H9 (cell line): ENCODE results near the gene EPHA8. TPM values are rescaled to one million over a fixed set of nuclear protein-coding genes. Genes with fewer than 3 reads are reported as not detected.
A peak's percentile ranks its signal among the peaks of the same experiment; 100 is the strongest.

Experiments
- DNase-seq: peaks from one replicate; pipeline ENCODE4 v3.0.0-alpha.2; 2017
- H2AFZ ChIP-seq: one replicate; pipeline ENCODE4 v1.6.1; 2013; ENCODE audit warnings: mild to moderate bottlenecking, low read length, control low read depth, moderate library complexity
- H2AK5ac ChIP-seq: 2 replicates; pipeline ENCODE4 v1.6.1; 2013; ENCODE audit warnings: low read length, control low read depth, mixed read lengths; ENCODE audit not compliant: insufficient read length
- H2BK120ac ChIP-seq: one replicate; pipeline ENCODE4 v1.6.1; 2013; ENCODE audit warnings: low read depth, mild to moderate bottlenecking, low read length, control low read depth, inconsistent platforms; ENCODE audit not compliant: poor library complexity, severe bottlenecking
- H2BK12ac ChIP-seq: 2 replicates; pipeline ENCODE4 v1.6.1; 2013; ENCODE audit warnings: low read length, control low read depth, mixed read lengths, low read depth; ENCODE audit not compliant: insufficient read length
- H2BK15ac ChIP-seq: 2 replicates; pipeline ENCODE4 v1.6.1; 2013; ENCODE audit warnings: low read depth, low read length, control low read depth
- H2BK20ac ChIP-seq: one replicate; pipeline ENCODE4 v1.6.1; 2013; ENCODE audit warnings: low read depth, mild to moderate bottlenecking, low read length, control low read depth, inconsistent platforms; ENCODE audit not compliant: poor library complexity, severe bottlenecking
- H2BK5ac ChIP-seq: 2 replicates; pipeline ENCODE4 v1.6.1; 2013; ENCODE audit warnings: low read length, control low read depth, mixed read lengths; ENCODE audit not compliant: insufficient read length
- H3K14ac ChIP-seq: 2 replicates; pipeline ENCODE4 v1.6.1; 2013; ENCODE audit warnings: low read length, control low read depth; ENCODE audit not compliant: insufficient read depth
- H3K18ac ChIP-seq: 2 replicates; pipeline ENCODE4 v1.6.1; 2013; ENCODE audit warnings: low read depth, mild to moderate bottlenecking, mixed read lengths, low read length, control low read depth; ENCODE audit not compliant: insufficient read length
- H3K23ac ChIP-seq: 2 replicates; pipeline ENCODE4 v1.6.1; 2013; ENCODE audit warnings: low read length, control low read depth, mixed read lengths, low read depth; ENCODE audit not compliant: insufficient read length
- H3K23me2 ChIP-seq: 2 replicates; pipeline ENCODE4 v1.6.1; 2013; ENCODE audit warnings: low read depth, mild to moderate bottlenecking, mixed read lengths, low read length, control low read depth; ENCODE audit not compliant: insufficient read length, poor library complexity, severe bottlenecking
- H3K27ac ChIP-seq: 2 replicates; pipeline ENCODE4 v1.5.1; 2013; ENCODE audit warnings: low read length, control low read depth, mixed read lengths, low read depth; ENCODE audit not compliant: insufficient read length
- H3K27me3 ChIP-seq: 2 replicates; pipeline ENCODE4 v1.6.1; 2013; ENCODE audit warnings: low read length, control low read depth, inconsistent platforms; ENCODE audit not compliant: insufficient read depth
- H3K4ac ChIP-seq: 2 replicates; pipeline ENCODE4 v1.6.1; 2013; ENCODE audit warnings: low read depth, mild to moderate bottlenecking, control low read depth, inconsistent platforms, low read length, moderate library complexity
- H3K4me1 ChIP-seq: 2 replicates; pipeline ENCODE4 v1.6.1; 2013; ENCODE audit warnings: low read length, control low read depth, inconsistent platforms; ENCODE audit not compliant: insufficient read depth
- H3K4me2 ChIP-seq: 2 replicates; pipeline ENCODE4 v1.6.1; 2013; ENCODE audit warnings: low read length, control low read depth, mixed read lengths; ENCODE audit not compliant: insufficient read length, insufficient read depth
- H3K56ac ChIP-seq: 2 replicates; pipeline ENCODE4 v1.6.1; 2013; ENCODE audit warnings: low read depth, mild to moderate bottlenecking, mixed read lengths, low read length, control low read depth; ENCODE audit not compliant: insufficient read length
- H3K79me1 ChIP-seq: 2 replicates; pipeline ENCODE4 v1.6.1; 2013; ENCODE audit warnings: low read depth, mild to moderate bottlenecking, moderate library complexity, low read length, control low read depth, inconsistent platforms; ENCODE audit not compliant: insufficient read depth, poor library complexity, severe bottlenecking
- H3K79me2 ChIP-seq: 2 replicates; pipeline ENCODE4 v1.6.1; 2013; ENCODE audit warnings: low read length, control low read depth, inconsistent platforms; ENCODE audit not compliant: insufficient read depth
- H3K9ac ChIP-seq: 2 replicates; pipeline ENCODE4 v1.6.1; 2013; ENCODE audit warnings: low read length, control low read depth, mixed read lengths; ENCODE audit not compliant: insufficient read length; ENCODE audit errors: extremely low read depth
- H3K9me3 ChIP-seq: one replicate; pipeline ENCODE4 v1.6.1; 2013; ENCODE audit warnings: low read depth, low read length, inconsistent platforms; ENCODE audit not compliant: control insufficient read depth
- H3T11ph ChIP-seq: one replicate; pipeline ENCODE4 v1.6.1; 2013; ENCODE audit warnings: mild to moderate bottlenecking, low read length, control low read depth, inconsistent platforms
- H4K20me1 ChIP-seq: one replicate; pipeline ENCODE4 v1.6.1; 2013; ENCODE audit not compliant: control insufficient read depth, insufficient read length, insufficient read depth
- H4K5ac ChIP-seq: 2 replicates; pipeline ENCODE4 v1.6.1; 2013; ENCODE audit warnings: low read depth, mild to moderate bottlenecking, mixed read lengths, low read length, control low read depth; ENCODE audit not compliant: insufficient read length
- H4K8ac ChIP-seq: replicated peaks from 2 replicates; pipeline ENCODE4 v1.6.1; 2013; ENCODE audit warnings: low read length, control low read depth, mixed read lengths, low read depth; ENCODE audit not compliant: insufficient read length
- H4K91ac ChIP-seq: 2 replicates; pipeline ENCODE4 v1.6.1; 2013; ENCODE audit warnings: low read depth, mild to moderate bottlenecking, moderate library complexity, mixed read lengths, low read length, control low read depth; ENCODE audit not compliant: insufficient read length
- H3K27ac Mint-ChIP-seq, 3 experiments: 2 replicates in 2 of 3; 3 replicates in 1 of 3; pipeline ENCODE4 v1.8.0; 2020 to 2021; ENCODE audit warnings: mixed read lengths in 3 of 3, mild to moderate bottlenecking in 1 of 3, moderate library complexity in 1 of 3
- H3K27me3 Mint-ChIP-seq: 2 replicates; pipeline ENCODE4 v1.8.0; 2021; ENCODE audit warnings: low read depth, mild to moderate bottlenecking, moderate library complexity, mixed read lengths
- H3K36me3 Mint-ChIP-seq, 3 experiments: 2 replicates in 2 of 3; 3 replicates in 1 of 3; pipeline ENCODE4 v1.8.0; 2020 to 2021; ENCODE audit warnings: low read depth in 3 of 3, mixed read lengths in 3 of 3; ENCODE audit not compliant: insufficient read depth in 1 of 3
- H3K4me1 Mint-ChIP-seq, 2 experiments: 2 replicates each; pipeline ENCODE4 v1.8.0; 2020; ENCODE audit warnings: mixed read lengths in 2 of 2
- H3K4me3 Mint-ChIP-seq, 2 experiments: 2 replicates in 1 of 2; 3 replicates in 1 of 2; pipeline ENCODE4 v1.8.0; 2020 to 2021; ENCODE audit warnings: mild to moderate bottlenecking in 2 of 2, mixed read lengths in 2 of 2, moderate library complexity in 1 of 2
- H3K9me3 Mint-ChIP-seq, 2 experiments: 2 replicates in 1 of 2; 3 replicates in 1 of 2; pipeline ENCODE4 v1.8.0; 2020; ENCODE audit warnings: mild to moderate bottlenecking in 2 of 2, mixed read lengths in 2 of 2, moderate library complexity in 1 of 2
- CTCF ChIP-seq: fragments of 200-600 bp; sonication (generic); conservative IDR thresholded peaks from 3 replicates; pipeline ENCODE4 v1.8.0; 2021; ENCODE audit warnings: antibody characterized with exemption, mild to moderate bottlenecking
- WGBS: extraction: QIAGEN DNeasy Blood & Tissue Kit; methylation state at CpG from one replicate; pipeline ENCODE4 v1.1.7; 2013; ENCODE audit warnings: missing lambda C conversion rate, low lambda C conversion rate, mixed read lengths; ENCODE audit not compliant: insufficient read length; ENCODE audit errors: extremely low coverage; 5-methylcytosine and 5-hydroxymethylcytosine counted together
- total RNA-seq: library from RNA; stranded (reverse); gene quantifications from 2 replicates; pipeline ENCODE4 v1.2.1, GENCODE V29; 2021

The EPHA8 gene
- total RNA-seq, 1 experiment from 2014 or later: 3.4 TPM

- no peaks in the 10 kb centered on the region for H3K27me3 ChIP-seq
- H3K79me2 ChIP-seq: no peaks in the 10 kb centered on the region
- no peaks in the 10 kb centered on the region for H3K4me1 ChIP-seq
- H3K23ac ChIP-seq: no peak overlapping the region
- H2BK12ac ChIP-seq: no peak overlapping the region
- H3K18ac ChIP-seq: no peak overlapping the region
- no peak overlapping the region for H2BK120ac ChIP-seq
- no peak overlapping the region for H3K27ac ChIP-seq
- no peak overlapping the region for H3K4me2 ChIP-seq
- no peak for TF ChIP-seq CTCF
- no peak overlapping the region for H2BK5ac ChIP-seq
- H3K56ac ChIP-seq: no peak overlapping the region
- no peak overlapping the region for H3T11ph ChIP-seq
- H4K91ac ChIP-seq: no peak overlapping the region
- no peak overlapping the region for H2BK20ac ChIP-seq
- no peak overlapping the region for H4K8ac ChIP-seq
- H2AFZ ChIP-seq: no peak overlapping the region
- H3K79me1 ChIP-seq: no peaks in the 10 kb centered on the region
- no peak overlapping the region for H2BK15ac ChIP-seq
- no peak overlapping the region for H3K9ac ChIP-seq
- H3K23me2 ChIP-seq: no peaks in the 10 kb centered on the region
- peaks cover 6% of the 10 kb centered on the region in 2 experiments for H3K4me1 Mint-ChIP-seq
- no peaks in the 10 kb centered on the region for H3K9me3 ChIP-seq
- H3K9me3 Mint-ChIP-seq: no peaks in the 10 kb centered on the region
- H3K36me3 Mint-ChIP-seq: no peaks in the 10 kb centered on the region
- no CpG with 5 or more reads among the region's 12 CpGs for WGBS
- no peak overlapping the region for H2AK5ac ChIP-seq
- no peak overlapping the region for H3K14ac ChIP-seq
- H3K27ac Mint-ChIP-seq: peak overlapping the region in 1 of 3 experiments; percentile 74; a peak in 1 of 7 replicates
- DNase-seq: no peak
- no peaks in the 10 kb centered on the region for H4K20me1 ChIP-seq
- H3K4ac ChIP-seq: no peak overlapping the region
- peaks cover 14% of the 10 kb centered on the region for H3K27me3 Mint-ChIP-seq
- no peak overlapping the region for H3K4me3 Mint-ChIP-seq
- H4K5ac ChIP-seq: no peak overlapping the region
Measured at GRCh38 chr1:22643928-22644327, 80.6 kb downstream of the EPHA8 start.
